ENCODE data around the gene ST6GALNAC2.

- TF ChIP-seq CTCF (conservative IDR thresholded peaks at IDR 0.05; ENCODE audit: low read length), result no peak
- no peak for TF ChIP-seq EZH2phosphoT487 (IDR thresholded peaks at IDR 0.05; ENCODE audit: borderline replicate concordance)
These were observed 46.6 kb downstream of the ST6GALNAC2 start for GRCh38 chr17:76538941-76539570.

All from Loucy (cell line).